ENCODE data around the gene PSME1.

Gene PSME1

DNA sequence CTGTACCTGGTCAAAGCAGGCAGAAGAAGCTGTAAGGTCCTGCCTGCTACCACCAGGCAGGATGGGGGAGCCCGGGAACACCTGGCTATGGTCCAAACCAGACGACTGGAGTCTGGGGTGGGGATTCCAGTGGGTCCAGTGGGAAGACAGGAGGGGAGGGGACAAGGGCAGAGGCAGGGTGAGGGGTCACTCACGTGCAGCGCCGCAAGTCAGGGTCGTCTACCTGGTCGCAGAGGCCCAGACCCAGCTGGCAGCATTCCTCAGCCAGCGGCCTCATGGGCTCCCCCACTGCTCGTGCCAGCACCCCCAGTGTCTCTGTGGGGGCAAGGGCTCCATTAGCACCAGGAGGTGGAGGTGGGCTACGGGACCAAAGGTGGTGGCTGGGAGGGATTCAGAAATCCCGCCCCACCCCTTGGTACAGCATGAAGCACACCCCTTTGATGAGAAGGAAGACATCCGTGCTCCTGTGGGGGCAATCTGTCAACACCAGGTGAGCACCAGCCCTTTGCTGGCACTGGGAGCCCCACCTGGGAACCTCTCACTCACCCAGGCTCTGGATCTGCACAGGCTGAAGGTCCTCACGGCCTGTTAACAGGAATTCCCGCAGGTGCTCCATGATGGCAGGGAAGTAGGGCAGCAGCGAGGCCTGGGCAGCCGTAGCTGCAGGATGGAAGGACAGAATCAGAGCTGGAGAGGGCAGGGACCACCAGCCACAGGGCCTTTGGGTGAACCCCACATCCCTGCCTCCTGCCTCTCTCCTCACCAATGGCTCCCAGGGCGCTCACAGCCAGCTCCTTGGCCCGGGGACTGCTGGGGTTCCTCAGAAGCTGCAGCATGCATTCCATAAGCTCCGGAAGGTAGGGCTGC lies 48.3 kb downstream of the PSME1 start:
- Mint-ChIP-seq H3K27me3 (no peaks in the 10 kb centered on the region), H3K27ac (no peak overlapping the region), H3K36me3 (ENCODE audit: low read depth) (peaks cover 84% of the 10 kb centered on the region), H3K9me3 (no peaks in the 10 kb centered on the region), H3K4me1 (ENCODE audit: low read depth) (peaks cover 22% of the 10 kb centered on the region), H3K4me3 (no peak overlapping the region)
- intact Hi-C loops (cut with micrococcal nuclease) = no loop called here

DNA sequence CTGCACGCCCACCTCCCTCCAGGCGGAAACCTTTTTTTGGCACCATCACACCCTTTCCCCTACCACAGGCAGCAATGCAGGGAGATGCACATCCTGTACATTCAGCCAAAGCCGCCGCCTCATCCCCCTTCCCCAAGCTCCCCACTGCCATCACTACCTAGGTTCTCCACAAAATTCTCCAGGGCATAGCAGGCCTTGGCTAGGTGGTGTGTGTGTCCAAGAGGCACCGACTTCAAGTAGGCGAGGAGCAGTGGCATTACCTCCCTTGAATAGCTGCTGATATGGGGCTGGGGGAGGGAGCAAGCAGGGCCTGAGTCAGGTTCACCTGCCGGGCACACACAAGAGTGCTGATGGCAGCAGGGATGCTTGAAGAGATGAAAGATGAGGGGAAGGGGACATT lies 49.0 kb downstream of the PSME1 start:
- H3K27ac Mint-ChIP-seq = no peak overlapping the region
- intact Hi-C loops (cut with micrococcal nuclease) = no loop called here
- peaks cover 81% of the 10 kb centered on the region for H3K36me3 Mint-ChIP-seq (ENCODE audit: low read depth)
- H3K4me1 Mint-ChIP-seq (ENCODE audit: low read depth) = peaks cover 27% of the 10 kb centered on the region
- no peaks in the 10 kb centered on the region for H3K9me3 Mint-ChIP-seq
- no peaks in the 10 kb centered on the region for H3K27me3 Mint-ChIP-seq
- no peak overlapping the region for H3K4me3 Mint-ChIP-seq

DNA sequence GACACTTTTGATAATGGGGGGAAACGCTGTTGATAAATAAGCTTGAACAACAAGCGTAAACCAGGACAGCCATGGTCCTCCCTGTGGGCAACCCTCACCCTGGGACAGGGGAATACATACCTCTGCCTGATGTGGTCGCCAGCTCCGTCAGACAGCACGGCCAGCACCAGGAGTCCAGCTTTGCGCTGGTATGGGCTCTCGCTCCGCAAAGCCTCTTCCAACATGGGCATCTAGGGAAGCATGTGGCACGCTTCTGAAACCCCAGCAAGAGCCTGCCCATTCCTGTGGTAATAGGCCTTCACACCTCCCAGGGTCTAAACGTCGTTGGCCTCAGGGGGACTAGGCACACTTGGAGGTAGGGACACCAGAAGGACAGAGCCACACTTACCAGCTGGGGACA lies 49.7 kb downstream of the PSME1 start:
- Mint-ChIP-seq H3K9me3 (no peaks in the 10 kb centered on the region), H3K27ac (no peak overlapping the region), H3K4me1 (ENCODE audit: low read depth) (peaks cover 31% of the 10 kb centered on the region), H3K36me3 (ENCODE audit: low read depth) (peaks cover 81% of the 10 kb centered on the region), H3K4me3 (no peak overlapping the region), H3K27me3 (no peaks in the 10 kb centered on the region)
- intact Hi-C loops (cut with micrococcal nuclease) = no loop called here

DNA sequence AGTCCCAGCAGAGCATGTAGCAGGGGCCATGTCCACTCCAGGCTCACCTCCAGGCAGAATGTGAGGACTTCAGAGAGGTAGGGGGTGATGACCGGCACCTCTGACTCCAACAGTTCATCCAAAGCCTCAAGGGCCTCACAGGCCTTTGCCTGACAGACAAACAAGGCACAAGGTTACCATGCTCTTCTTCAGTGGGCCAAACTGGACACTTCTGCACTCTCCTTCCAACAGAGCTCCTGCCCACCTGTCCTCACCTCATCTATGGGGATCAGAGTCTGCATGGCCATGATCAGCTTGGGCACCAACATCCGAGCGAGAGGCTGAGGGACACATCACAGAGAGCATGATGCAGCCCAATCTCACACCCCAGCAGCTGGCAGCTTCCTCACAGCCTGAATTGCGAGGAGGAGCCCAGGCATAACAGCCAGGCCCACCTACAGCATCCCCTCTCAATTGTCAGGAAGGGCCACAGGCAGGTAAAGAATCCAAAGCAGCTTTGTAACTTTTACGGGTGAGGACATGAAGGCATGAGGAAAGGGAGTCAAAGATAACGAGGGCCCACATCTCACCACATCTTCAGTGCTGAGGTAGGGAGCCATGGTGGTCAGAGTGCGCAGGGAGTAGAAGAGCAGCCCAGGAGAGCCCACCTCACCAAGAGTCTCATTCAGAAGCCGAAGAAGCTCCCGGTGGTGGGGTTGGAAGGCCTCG lies 51.0 kb downstream of the PSME1 start:
- H3K4me3 Mint-ChIP-seq = no peak overlapping the region
- intact Hi-C loops (cut with micrococcal nuclease) = no loop called here
- no peaks in the 10 kb centered on the region for H3K9me3 Mint-ChIP-seq
- peaks cover 80% of the 10 kb centered on the region for H3K36me3 Mint-ChIP-seq (ENCODE audit: low read depth)
- H3K4me1 Mint-ChIP-seq (ENCODE audit: low read depth) = peaks cover 37% of the 10 kb centered on the region
- H3K27ac Mint-ChIP-seq = peak overlapping the region; percentile 81
- H3K27me3 Mint-ChIP-seq = no peaks in the 10 kb centered on the region

DNA sequence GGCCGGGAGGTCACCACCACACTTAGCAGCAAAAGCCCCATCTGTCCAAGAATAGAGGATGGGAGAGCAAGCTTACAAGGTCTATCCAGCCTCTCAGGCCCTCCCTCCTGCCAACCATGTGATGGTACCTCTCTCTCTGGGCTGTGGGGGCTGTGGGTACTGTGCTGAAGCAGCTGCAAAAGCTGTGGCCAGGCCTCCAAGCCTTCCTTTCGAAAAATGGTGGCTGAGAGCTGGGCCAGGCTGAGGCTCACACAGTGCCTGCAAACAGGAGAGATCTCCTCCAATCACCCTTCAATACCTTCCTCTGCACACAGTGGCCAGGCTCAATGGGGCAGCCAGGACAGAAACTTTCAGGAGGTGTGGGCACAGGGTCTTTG lies 51.5 kb downstream of the PSME1 start:
- intact Hi-C loops (cut with micrococcal nuclease) = no loop called here
- Mint-ChIP-seq H3K9me3 (no peaks in the 10 kb centered on the region), H3K4me1 (ENCODE audit: low read depth) (peaks cover 42% of the 10 kb centered on the region), H3K36me3 (ENCODE audit: low read depth) (peaks cover 80% of the 10 kb centered on the region), H3K27me3 (no peaks in the 10 kb centered on the region), H3K27ac (peak overlapping the region; percentile 81), H3K4me3 (peak overlapping the region; percentile 85)
